ENCODE data around the gene IGSF1. TPM values are rescaled to one million over a fixed set of nuclear protein-coding genes. Genes with fewer than 3 reads are reported as not detected.

IGSF1 gene
- total RNA-seq, 1 donor from 2014 or later = 8.9 TPM

DNA sequence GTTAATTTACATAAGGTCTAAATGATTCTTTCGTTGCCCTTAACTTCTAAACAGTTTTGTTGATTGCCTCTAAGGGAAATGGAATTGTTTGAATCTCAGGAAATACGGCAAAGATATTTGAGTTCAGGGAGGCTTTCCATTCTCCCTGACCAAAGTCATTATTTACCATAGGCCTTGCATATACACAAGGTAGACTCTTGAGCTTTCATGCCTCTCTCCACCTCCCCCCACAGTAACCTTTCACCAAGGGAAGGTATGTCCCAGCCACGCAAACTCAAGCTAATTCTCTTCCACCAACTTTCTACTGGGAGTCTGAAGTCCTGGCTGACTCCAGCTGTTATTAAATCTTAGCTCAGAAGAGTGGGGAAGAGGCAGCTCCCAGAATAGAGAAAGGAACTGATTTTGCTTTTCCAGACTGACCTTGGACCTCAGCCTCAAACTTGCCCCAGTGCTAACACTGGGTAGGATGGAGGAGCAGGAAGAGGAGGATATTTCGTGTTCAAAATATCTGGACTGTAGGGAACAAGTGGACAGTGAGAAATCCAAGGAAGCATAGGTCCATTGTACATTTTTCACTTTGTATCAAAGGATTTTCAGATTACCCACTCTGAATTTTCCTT, 1.4 kb downstream of the IGSF1 start:
- Mint-ChIP-seq H3K4me1 (peaks cover 10% of the 10 kb centered on the region), H3K36me3 (no peaks in the 10 kb centered on the region), H3K27me3 (ENCODE audit: low read depth) (no peaks in the 10 kb centered on the region), H3K27ac (no peak overlapping the region), H3K9me3 (no peaks in the 10 kb centered on the region), H3K4me3 (peak overlapping the region; percentile 25)
- no peak for DNase-seq (ENCODE audit: low spot score in 2 of 2, unreplicated experiment in 2 of 2)
- no peak for TF ChIP-seq CTCF (IDR thresholded peaks at IDR 0.05; ENCODE audit: unreplicated experiment)

GRCh38 chrX:131279617-131280016, 9.5 kb downstream of the IGSF1 start:
- H3K36me3 Mint-ChIP-seq = peaks cover 3% of the 10 kb centered on the region
- no peaks in the 10 kb centered on the region for H3K27me3 Mint-ChIP-seq (ENCODE audit: low read depth)
- no peak overlapping the region for H3K4me3 Mint-ChIP-seq
- H3K9me3 Mint-ChIP-seq = no peaks in the 10 kb centered on the region
- H3K27ac Mint-ChIP-seq = no peak overlapping the region
- peaks cover 9% of the 10 kb centered on the region for H3K4me1 Mint-ChIP-seq
- no peak for DNase-seq (ENCODE audit: low spot score in 2 of 2, unreplicated experiment in 2 of 2)
- TF ChIP-seq CTCF (IDR thresholded peaks at IDR 0.05; ENCODE audit: unreplicated experiment) = no peak

DNA sequence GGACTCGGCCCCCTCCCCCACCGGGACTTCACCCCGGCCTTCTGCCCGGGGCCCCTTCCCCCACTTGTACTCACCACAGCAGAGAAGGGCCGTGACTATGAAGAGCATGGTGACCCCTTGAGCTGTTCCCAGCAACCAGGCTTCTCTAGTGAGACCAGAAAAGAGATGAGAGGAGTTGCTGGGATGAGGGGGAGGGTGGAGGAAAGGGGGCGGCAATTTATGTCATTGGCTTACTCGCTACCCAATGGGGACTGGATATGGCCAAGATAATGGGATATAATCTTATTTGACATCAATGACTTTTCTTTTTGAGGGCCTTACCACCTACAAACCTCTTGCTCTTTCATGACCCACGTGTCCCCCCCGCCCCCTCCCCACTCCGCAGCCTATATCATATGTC, 9.9 kb downstream of the IGSF1 start:
- no peak for DNase-seq (ENCODE audit: low spot score in 2 of 2, unreplicated experiment in 2 of 2)
- no peaks in the 10 kb centered on the region for H3K27me3 Mint-ChIP-seq (ENCODE audit: low read depth)
- no peak for TF ChIP-seq CTCF (IDR thresholded peaks at IDR 0.05; ENCODE audit: unreplicated experiment)

DNA sequence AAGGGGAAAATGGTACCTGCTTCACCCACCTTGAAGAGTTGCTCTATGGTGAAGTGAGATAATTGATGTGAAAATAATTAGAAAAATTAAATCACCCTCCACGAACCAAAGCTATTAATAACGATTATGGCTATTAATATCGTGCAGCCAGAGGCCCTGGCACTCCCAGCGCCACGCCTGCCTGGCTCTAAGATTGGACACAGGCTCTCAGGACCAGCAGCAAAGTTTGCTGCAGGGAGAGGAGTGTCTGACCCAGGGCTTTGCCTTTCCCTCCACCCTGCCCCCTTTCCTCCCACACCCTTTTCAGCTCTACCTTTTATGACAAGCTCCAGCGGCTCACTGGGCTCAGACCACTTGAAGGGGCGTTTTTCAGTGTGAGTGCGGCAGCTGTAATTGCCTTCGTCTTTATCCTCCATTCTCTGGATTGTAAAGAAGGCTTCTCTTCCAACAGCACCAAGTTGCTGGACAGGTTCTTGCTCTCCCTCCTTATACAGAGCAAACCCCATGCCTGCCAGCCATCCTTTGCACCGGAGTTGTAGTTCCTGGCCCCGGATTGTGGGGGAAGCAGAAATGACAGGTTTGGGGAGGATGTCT, 11.5 kb downstream of the IGSF1 start:
- TF ChIP-seq CTCF (IDR thresholded peaks at IDR 0.05; ENCODE audit: unreplicated experiment) = no peak
- no peak overlapping the region for H3K4me3 Mint-ChIP-seq
- H3K27me3 Mint-ChIP-seq (ENCODE audit: low read depth) = no peaks in the 10 kb centered on the region
- peaks cover 9% of the 10 kb centered on the region for H3K4me1 Mint-ChIP-seq
- no peaks in the 10 kb centered on the region for H3K9me3 Mint-ChIP-seq
- peaks cover 3% of the 10 kb centered on the region for H3K36me3 Mint-ChIP-seq
- no peak overlapping the region for H3K27ac Mint-ChIP-seq
- no peak for DNase-seq (ENCODE audit: low spot score in 2 of 2, unreplicated experiment in 2 of 2)

More for the DNA sequence above, 9.9 kb downstream of the IGSF1 start:
- Mint-ChIP-seq H3K4me3 (no peak overlapping the region), H3K4me1 (peaks cover 9% of the 10 kb centered on the region), H3K9me3 (no peaks in the 10 kb centered on the region), H3K27ac (no peak overlapping the region), H3K36me3 (peaks cover 3% of the 10 kb centered on the region)

DNA sequence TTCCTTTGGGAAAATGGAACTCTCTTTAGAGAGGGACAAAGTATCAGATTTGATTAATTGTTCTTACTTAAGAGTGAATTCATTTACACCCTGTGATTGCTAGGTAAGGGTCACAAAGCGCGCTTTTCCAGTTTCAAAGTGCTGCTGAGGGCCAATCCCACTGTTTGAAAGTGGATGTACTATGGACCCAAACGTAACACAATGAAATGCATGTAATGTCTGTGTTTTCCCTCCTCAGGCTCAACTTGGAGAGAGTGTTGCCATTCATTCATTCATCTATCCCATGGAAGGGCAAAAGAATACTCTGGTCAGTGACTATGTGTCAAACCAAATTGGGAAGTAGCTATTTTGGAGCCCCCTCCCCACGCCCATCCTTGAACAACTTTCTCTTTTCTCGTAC, 16.1 kb downstream of the IGSF1 start:
- TF ChIP-seq CTCF (IDR thresholded peaks at IDR 0.05; ENCODE audit: unreplicated experiment) = no peak
- peaks cover 3% of the 10 kb centered on the region for H3K36me3 Mint-ChIP-seq
- H3K4me1 Mint-ChIP-seq = peaks cover 22% of the 10 kb centered on the region
- H3K27me3 Mint-ChIP-seq (ENCODE audit: low read depth) = no peaks in the 10 kb centered on the region
- no peaks in the 10 kb centered on the region for H3K9me3 Mint-ChIP-seq
- no peak overlapping the region for H3K27ac Mint-ChIP-seq
- no peak for DNase-seq (ENCODE audit: low spot score in 2 of 2, unreplicated experiment in 2 of 2)
- H3K4me3 Mint-ChIP-seq = no peak overlapping the region

Data from mesothelial cell of epicardium (in vitro differentiated cells).